ENCODE measurements around the gene NFKBIB.

DNA sequence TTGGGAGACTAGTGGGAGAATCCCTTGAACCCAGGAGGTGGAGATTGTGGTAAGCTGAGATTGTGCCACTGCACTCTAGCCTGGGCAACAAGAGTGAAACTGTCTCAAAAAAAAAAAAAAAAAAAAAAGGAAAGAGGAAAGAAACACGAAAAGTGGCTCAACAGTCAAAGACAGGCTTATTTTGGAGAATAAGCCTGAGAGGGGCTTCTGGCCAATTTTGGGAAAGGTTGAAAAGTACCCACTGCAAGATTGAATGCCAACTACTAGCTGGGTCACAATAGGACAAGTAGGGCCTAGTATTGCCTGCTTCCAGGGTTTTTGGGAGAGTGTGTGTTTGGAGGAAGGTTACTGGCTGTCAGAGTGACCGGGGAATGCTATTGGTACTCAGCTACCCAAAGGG lies 58.5 kb downstream of the NFKBIB start:
- TF ChIP-seq, protein P1, sequence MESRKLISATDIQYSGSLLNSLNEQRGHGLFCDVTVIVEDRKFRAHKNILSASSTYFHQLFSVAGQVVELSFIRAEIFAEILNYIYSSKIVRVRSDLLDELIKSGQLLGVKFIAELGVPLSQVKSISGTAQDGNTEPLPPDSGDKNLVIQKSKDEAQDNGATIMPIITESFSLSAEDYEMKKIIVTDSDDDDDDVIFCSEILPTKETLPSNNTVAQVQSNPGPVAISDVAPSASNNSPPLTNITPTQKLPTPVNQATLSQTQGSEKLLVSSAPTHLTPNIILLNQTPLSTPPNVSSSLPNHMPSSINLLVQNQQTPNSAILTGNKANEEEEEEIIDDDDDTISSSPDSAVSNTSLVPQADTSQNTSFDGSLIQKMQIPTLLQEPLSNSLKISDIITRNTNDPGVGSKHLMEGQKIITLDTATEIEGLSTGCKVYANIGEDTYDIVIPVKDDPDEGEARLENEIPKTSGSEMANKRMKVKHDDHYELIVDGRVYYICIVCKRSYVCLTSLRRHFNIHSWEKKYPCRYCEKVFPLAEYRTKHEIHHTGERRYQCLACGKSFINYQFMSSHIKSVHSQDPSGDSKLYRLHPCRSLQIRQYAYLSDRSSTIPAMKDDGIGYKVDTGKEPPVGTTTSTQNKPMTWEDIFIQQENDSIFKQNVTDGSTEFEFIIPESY (CRISPR knock-in tag; IDR thresholded peaks at IDR 0.05) = no peak
- TF ChIP-seq CREM (IDR thresholded peaks at IDR 0.05) = no peak
- no peak for TF ChIP-seq CREM (CRISPR knock-in tag; IDR thresholded peaks at IDR 0.05)
- TF ChIP-seq NFE2L1 (CRISPR knock-in tag; IDR thresholded peaks at IDR 0.05; ENCODE audit: borderline replicate concordance) = no peak
- TF ChIP-seq, protein P2, sequence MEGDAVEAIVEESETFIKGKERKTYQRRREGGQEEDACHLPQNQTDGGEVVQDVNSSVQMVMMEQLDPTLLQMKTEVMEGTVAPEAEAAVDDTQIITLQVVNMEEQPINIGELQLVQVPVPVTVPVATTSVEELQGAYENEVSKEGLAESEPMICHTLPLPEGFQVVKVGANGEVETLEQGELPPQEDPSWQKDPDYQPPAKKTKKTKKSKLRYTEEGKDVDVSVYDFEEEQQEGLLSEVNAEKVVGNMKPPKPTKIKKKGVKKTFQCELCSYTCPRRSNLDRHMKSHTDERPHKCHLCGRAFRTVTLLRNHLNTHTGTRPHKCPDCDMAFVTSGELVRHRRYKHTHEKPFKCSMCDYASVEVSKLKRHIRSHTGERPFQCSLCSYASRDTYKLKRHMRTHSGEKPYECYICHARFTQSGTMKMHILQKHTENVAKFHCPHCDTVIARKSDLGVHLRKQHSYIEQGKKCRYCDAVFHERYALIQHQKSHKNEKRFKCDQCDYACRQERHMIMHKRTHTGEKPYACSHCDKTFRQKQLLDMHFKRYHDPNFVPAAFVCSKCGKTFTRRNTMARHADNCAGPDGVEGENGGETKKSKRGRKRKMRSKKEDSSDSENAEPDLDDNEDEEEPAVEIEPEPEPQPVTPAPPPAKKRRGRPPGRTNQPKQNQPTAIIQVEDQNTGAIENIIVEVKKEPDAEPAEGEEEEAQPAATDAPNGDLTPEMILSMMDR (CRISPR knock-in tag; IDR thresholded peaks at IDR 0.05) = no peak
- TF ChIP-seq, protein P3, sequence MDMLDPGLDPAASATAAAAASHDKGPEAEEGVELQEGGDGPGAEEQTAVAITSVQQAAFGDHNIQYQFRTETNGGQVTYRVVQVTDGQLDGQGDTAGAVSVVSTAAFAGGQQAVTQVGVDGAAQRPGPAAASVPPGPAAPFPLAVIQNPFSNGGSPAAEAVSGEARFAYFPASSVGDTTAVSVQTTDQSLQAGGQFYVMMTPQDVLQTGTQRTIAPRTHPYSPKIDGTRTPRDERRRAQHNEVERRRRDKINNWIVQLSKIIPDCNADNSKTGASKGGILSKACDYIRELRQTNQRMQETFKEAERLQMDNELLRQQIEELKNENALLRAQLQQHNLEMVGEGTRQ (IDR thresholded peaks at IDR 0.05; ENCODE audit: low read depth, low read length) = no peak
- TF ChIP-seq, protein P3 (CRISPR knock-in tag; IDR thresholded peaks at IDR 0.05; ENCODE audit: borderline replicate concordance) = no peak
- no peak for TF ChIP-seq STAG1 (CRISPR knock-in tag; IDR thresholded peaks at IDR 0.05)
- no peak for TF ChIP-seq KDM1A (CRISPR knock-in tag; IDR thresholded peaks at IDR 0.05)
- no peak for TF ChIP-seq EED (CRISPR knock-in tag; IDR thresholded peaks at IDR 0.05)
